HL-60 (cell line): Measurements from ENCODE around the gene SKI.

Experiments used
- DNase-seq, 2 experiments: peaks; one replicate each; pipeline ENCODE4 v3.0.0-alpha.2; 2010 to 2020; ENCODE audit warnings: low read depth in 1 of 2, low spot score in 1 of 2
- H3K27ac ChIP-seq: fragments of 250-450 bp; sonication (Bioruptor Pico); replicated peaks from 2 replicates; pipeline ENCODE4 v1.5.1; 2020; ENCODE audit warnings: mild to moderate bottlenecking, moderate library complexity
- H3K27me3 ChIP-seq: fragments of 250-450 bp; sonication (Bioruptor Pico); 2 replicates; pipeline ENCODE4 v1.5.1; 2021; ENCODE audit warnings: mild to moderate bottlenecking, moderate library complexity; ENCODE audit not compliant: insufficient read depth, poor library complexity, severe bottlenecking
- H3K4me3 ChIP-seq: replicated peaks from 2 replicates; pipeline ENCODE4 v1.5.1; 2011; ENCODE audit warnings: mild to moderate bottlenecking, control low read depth, low read length; ENCODE audit not compliant: insufficient read depth
- GABPA ChIP-seq: IDR thresholded peaks from 2 replicates; pipeline ENCODE4 v1.6.1; 2012; ENCODE audit warnings: low read depth
- POLR2AphosphoS5 ChIP-seq: IDR thresholded peaks from 2 replicates; pipeline ENCODE4 v1.6.1; 2012; ENCODE audit warnings: low read depth
- SPI1 ChIP-seq: IDR thresholded peaks from 2 replicates; pipeline ENCODE4 v1.6.1; 2012; ENCODE audit warnings: low read depth, mild to moderate bottlenecking, borderline replicate concordance
- TF ChIP-seq, protein P1 (sequence below): IDR thresholded peaks from 2 replicates; pipeline ENCODE4 v1.6.1; 2012; ENCODE audit warnings: low read depth; ENCODE audit not compliant: insufficient replicate concordance
- TF ChIP-seq, protein P2 (sequence below): IDR thresholded peaks from one replicate; pipeline ENCODE4 v1.5.1; 2011; ENCODE audit warnings: low read length, control low read depth, inconsistent platforms; ENCODE audit not compliant: insufficient read depth

The SKI gene

DNA sequence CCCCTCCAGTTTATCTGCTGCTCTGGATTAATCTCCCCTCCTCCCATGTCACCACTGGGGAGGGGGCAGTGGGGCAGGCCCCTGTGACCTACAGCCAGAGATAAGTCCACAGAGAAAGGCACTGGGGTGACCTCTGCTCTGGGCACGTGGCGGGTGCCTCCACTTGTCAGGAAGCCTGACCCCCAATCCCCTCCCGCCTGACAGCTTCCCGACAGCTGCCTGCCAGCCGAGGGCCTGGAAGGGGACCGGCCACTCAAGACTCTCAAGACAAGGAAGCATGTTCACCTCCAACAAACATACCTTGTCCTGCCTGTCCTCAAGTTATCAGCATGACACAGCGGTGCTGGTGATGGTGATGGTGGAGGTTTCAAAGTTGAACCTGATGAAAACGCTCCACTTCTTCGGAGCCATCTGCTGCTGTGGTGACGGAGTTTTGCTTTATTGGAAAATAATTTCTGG is 30.4 kb upstream of the SKI start:
- no peak overlapping the region for H3K4me3 ChIP-seq
- peaks cover 2% of the 10 kb centered on the region for H3K27me3 ChIP-seq
- TF ChIP-seq POLR2AphosphoS5 = no peak
- TF ChIP-seq, protein P1, sequence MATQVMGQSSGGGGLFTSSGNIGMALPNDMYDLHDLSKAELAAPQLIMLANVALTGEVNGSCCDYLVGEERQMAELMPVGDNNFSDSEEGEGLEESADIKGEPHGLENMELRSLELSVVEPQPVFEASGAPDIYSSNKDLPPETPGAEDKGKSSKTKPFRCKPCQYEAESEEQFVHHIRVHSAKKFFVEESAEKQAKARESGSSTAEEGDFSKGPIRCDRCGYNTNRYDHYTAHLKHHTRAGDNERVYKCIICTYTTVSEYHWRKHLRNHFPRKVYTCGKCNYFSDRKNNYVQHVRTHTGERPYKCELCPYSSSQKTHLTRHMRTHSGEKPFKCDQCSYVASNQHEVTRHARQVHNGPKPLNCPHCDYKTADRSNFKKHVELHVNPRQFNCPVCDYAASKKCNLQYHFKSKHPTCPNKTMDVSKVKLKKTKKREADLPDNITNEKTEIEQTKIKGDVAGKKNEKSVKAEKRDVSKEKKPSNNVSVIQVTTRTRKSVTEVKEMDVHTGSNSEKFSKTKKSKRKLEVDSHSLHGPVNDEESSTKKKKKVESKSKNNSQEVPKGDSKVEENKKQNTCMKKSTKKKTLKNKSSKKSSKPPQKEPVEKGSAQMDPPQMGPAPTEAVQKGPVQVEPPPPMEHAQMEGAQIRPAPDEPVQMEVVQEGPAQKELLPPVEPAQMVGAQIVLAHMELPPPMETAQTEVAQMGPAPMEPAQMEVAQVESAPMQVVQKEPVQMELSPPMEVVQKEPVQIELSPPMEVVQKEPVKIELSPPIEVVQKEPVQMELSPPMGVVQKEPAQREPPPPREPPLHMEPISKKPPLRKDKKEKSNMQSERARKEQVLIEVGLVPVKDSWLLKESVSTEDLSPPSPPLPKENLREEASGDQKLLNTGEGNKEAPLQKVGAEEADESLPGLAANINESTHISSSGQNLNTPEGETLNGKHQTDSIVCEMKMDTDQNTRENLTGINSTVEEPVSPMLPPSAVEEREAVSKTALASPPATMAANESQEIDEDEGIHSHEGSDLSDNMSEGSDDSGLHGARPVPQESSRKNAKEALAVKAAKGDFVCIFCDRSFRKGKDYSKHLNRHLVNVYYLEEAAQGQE = no peak
- TF ChIP-seq GABPA = no peak
- TF ChIP-seq SPI1 = no peak
- TF ChIP-seq, protein P2, sequence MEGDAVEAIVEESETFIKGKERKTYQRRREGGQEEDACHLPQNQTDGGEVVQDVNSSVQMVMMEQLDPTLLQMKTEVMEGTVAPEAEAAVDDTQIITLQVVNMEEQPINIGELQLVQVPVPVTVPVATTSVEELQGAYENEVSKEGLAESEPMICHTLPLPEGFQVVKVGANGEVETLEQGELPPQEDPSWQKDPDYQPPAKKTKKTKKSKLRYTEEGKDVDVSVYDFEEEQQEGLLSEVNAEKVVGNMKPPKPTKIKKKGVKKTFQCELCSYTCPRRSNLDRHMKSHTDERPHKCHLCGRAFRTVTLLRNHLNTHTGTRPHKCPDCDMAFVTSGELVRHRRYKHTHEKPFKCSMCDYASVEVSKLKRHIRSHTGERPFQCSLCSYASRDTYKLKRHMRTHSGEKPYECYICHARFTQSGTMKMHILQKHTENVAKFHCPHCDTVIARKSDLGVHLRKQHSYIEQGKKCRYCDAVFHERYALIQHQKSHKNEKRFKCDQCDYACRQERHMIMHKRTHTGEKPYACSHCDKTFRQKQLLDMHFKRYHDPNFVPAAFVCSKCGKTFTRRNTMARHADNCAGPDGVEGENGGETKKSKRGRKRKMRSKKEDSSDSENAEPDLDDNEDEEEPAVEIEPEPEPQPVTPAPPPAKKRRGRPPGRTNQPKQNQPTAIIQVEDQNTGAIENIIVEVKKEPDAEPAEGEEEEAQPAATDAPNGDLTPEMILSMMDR = no peak
- DNase-seq = no peak
- no peak overlapping the region for H3K27ac ChIP-seq

DNA sequence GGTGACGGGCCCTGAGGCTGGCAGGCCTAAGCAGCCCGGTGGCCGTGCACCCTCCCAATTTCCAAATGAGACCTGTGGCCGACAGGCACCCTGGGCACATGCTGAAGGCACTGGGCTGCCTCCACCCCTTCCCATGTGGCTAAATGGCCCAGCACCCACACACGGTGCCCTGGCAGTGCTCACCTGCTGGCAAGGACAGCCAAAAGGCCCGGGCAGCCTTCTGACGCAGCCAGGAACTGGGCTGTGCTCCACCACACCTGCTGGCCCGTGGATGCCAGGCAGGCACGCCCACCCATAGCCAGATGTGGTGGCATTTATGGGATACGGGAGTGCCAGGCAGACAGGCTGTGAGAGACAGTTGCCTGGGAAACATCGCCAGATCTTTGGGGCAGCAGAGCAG is 29.5 kb upstream of the SKI start:
- Histone ChIP-seq H3K27me3 (peaks cover 2% of the 10 kb centered on the region), H3K27ac (no peak overlapping the region), H3K4me3 (no peak overlapping the region)
- TF ChIP-seq GABPA = no peak
- TF ChIP-seq, protein P1 = no peak
- TF ChIP-seq POLR2AphosphoS5 = no peak
- TF ChIP-seq SPI1 = no peak
- DNase-seq = no peak

DNA sequence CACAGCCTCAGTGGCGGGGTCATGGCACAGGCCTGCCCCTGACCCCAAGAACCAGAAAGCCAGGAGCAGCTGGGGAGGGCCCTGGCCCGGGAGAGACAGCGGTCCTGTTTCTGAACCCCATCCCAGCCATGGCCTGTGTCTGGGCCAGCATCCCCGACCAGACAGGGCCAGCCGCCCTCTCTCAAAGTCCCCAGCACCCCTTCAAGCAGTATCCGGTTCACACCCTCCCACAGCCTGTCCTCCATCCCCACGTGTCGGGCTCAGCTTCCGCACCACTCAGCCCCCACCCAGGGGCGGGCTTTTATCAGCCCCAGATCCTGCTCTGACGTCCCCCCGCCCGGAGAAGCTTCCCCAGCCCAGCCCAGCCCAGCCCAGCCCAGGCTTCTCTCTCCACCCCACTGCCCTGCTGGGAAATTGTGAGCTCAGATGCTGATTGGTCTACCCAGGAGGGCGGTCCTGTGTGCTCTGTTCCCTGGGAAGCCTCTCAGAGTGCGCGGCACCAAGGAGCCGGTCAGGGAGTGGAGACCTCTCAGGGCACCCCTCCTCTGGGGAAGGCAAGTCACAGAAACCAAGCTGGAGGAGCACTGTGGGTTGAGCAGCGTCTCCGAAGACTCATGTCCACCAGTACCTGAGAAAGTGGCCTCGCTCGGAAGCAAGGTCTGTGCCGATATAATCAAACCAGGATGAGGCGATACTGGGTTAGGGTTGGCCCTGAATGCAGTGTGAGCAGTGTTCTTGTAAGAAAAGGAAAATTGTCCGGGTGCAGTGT is 28.9 kb upstream of the SKI start:
- no peak for DNase-seq
- Histone ChIP-seq H3K27ac (no peak overlapping the region), H3K27me3 (peaks cover 2% of the 10 kb centered on the region), H3K4me3 (no peak overlapping the region)
- TF ChIP-seq, protein P1 = no peak

DNA sequence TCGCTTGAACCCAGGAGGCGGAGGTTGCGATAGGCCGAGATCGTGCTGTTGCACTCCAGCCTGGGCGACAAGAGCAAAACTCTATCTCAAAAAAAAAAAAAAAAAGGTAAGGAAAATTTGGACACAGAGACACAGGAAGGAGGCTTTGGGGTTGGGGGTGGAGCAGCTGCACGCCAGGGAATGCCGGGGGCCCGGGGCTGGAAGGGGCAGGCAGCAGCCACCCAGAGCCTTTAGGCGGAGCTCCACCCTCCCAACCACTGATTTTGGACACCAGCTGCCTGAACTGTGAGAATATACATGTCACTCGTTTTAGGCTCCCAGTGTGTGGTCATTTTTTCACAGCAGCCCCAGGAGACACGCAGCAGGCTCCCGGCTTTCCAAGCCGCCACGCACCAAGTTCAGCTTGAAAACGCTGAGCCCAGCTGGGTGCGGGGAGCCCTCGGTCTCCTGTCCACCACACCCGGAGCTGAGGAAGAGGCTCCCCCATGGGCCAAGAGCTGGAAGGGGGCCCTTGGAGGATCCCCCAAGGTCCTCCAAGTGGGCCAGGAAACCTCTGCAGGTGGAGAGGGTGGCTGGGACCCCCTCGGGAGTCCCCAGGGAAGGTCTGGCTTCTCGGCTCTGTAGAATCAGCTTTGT is 27.7 kb upstream of the SKI start:
- H3K27me3 ChIP-seq = peaks cover 2% of the 10 kb centered on the region
- H3K4me3 ChIP-seq = no peak overlapping the region
- no peak for DNase-seq
- TF ChIP-seq, protein P2 = no peak
- TF ChIP-seq, protein P1 = no peak
- TF ChIP-seq POLR2AphosphoS5 (no peak), SPI1 (no peak), GABPA (no peak)
- H3K27ac ChIP-seq = no peak overlapping the region
